ENCODE measurements around the gene LRFN3. TPM values are rescaled to one million over a fixed set of nuclear protein-coding genes. Genes with fewer than 3 reads are reported as not detected.
A peak's percentile ranks its signal among the peaks of the same experiment; 100 is the strongest.
"Not testable (repeated sequence)": the region's sequence is repeated elsewhere in the genome, so short reads cannot be mapped to it uniquely, and the experiment has no call there.

LRFN3 gene
- total RNA-seq, 2 experiments from 2014 or later = 4.2 to 4.5 TPM

DNA sequence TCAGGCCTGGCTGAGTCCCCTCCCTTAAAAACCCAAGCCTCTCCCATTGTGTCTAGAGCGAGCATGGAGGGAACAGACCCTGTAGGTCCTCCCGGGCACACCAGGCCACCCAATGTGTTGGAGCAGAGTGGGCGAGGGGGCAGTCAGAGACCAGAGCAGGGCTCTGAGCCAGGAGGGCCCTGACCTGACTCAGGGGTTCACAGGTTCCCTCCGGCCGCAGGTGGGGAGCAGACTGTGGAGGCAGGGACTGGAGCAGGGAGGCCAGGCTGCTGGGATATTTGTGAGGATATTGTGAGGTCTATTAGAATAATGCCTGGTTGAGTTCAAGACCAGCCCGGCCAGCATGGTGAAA is 26.5 kb upstream of the LRFN3 start:
- CTCF ChIA-PET = no interaction called here
- H3K27ac Mint-ChIP-seq = peak overlapping the region; percentile 42
- peak overlapping the region in 1 of 2 donors; percentile 13 for H3K27ac ChIP-seq (ENCODE audit: low read depth in 1 of 2, low read length in 2 of 2)
- H3K36me3 Mint-ChIP-seq (ENCODE audit: low read depth) = no peaks in the 10 kb centered on the region
- peaks cover 39% of the 10 kb centered on the region for H3K4me1 ChIP-seq (ENCODE audit: insufficient read depth, low read length)
- ATAC-seq (ENCODE audit: poor library complexity) (no peak), DNase-seq (no peak)
- H3K4me1 Mint-ChIP-seq (ENCODE audit: low read depth) = peaks cover 13% of the 10 kb centered on the region
- H3K4me3 Mint-ChIP-seq = no peak overlapping the region
- H3K9me3 Mint-ChIP-seq = no peaks in the 10 kb centered on the region
- POLR2A ChIA-PET = no interaction called here
- H3K27me3 Mint-ChIP-seq = no peaks in the 10 kb centered on the region
- H3K9me3 ChIP-seq (ENCODE audit: control insufficient read depth in 1 of 2, insufficient read depth in 1 of 2, low read length in 2 of 2) = no peaks in the 10 kb centered on the region
- no peaks in the 10 kb centered on the region for H3K27me3 ChIP-seq (ENCODE audit: control insufficient read depth in 1 of 2, insufficient read depth in 2 of 2, low read length in 2 of 2)
- no peak for TF ChIP-seq CTCF (IDR thresholded peaks at IDR 0.05)
- no peaks in the 10 kb centered on the region for H3K36me3 ChIP-seq (ENCODE audit: insufficient read depth, low read length)
- H3K4me3 ChIP-seq (ENCODE audit: low read length) = no peak overlapping the region
- intact Hi-C loops (cut with DNase I, micrococcal nuclease) = no loop called here

GRCh38 chr19:35910355-35910754 is 25.8 kb upstream of the LRFN3 start:
- H3K27me3 ChIP-seq (ENCODE audit: control insufficient read depth in 1 of 2, insufficient read depth in 2 of 2, low read length in 2 of 2); H3K9me3 Mint-ChIP-seq; H3K36me3 Mint-ChIP-seq (ENCODE audit: low read depth); H3K27me3 Mint-ChIP-seq; H3K4me3 ChIP-seq (ENCODE audit: low read length); H3K4me1 Mint-ChIP-seq (ENCODE audit: low read depth); POLR2A ChIA-PET; H3K4me3 Mint-ChIP-seq; ATAC-seq (ENCODE audit: poor library complexity); H3K27ac ChIP-seq (ENCODE audit: low read depth in 1 of 2, low read length in 2 of 2); H3K36me3 ChIP-seq (ENCODE audit: insufficient read depth, low read length); intact Hi-C loops (cut with DNase I, micrococcal nuclease); H3K9me3 ChIP-seq (ENCODE audit: control insufficient read depth in 1 of 2, insufficient read depth in 1 of 2, low read length in 2 of 2); DNase-seq; CTCF ChIA-PET; H3K27ac Mint-ChIP-seq: not testable (repeated sequence)
- H3K4me1 ChIP-seq (ENCODE audit: insufficient read depth, low read length) = peaks cover 33% of the 10 kb centered on the region

DNA sequence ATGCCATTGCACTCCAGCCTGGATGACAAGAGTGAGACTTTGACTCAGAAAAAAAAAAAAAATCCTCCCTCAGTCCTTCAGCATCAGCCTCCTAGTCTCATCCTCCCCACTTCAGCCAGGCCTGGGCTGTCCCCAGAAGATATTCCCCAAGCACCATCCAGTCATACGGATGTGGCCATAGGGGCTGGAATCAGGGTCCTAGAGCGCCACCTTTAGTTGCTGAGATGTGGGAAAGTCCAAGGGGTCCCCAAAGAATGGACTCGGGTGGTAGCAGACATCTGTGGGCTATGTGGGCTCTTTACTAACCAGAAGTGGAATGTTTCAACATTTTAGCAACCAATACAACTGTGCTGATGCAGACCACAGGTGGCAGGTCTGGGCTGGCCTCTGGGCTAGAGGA is 25.0 kb upstream of the LRFN3 start:
- Mint-ChIP-seq H3K4me3 (no peak overlapping the region), H3K9me3 (no peaks in the 10 kb centered on the region), H3K36me3 (ENCODE audit: low read depth) (no peaks in the 10 kb centered on the region), H3K27me3 (no peaks in the 10 kb centered on the region), H3K4me1 (ENCODE audit: low read depth) (peaks cover 7% of the 10 kb centered on the region), H3K27ac (no peak overlapping the region)
- Histone ChIP-seq H3K27ac (ENCODE audit: low read depth in 1 of 2, low read length in 2 of 2) (no peak overlapping the region), H3K4me1 (ENCODE audit: insufficient read depth, low read length) (peaks cover 33% of the 10 kb centered on the region), H3K4me3 (ENCODE audit: low read length) (no peak overlapping the region), H3K9me3 (ENCODE audit: control insufficient read depth in 1 of 2, insufficient read depth in 1 of 2, low read length in 2 of 2) (no peaks in the 10 kb centered on the region), H3K27me3 (ENCODE audit: control insufficient read depth in 1 of 2, insufficient read depth in 2 of 2, low read length in 2 of 2) (no peaks in the 10 kb centered on the region), H3K36me3 (ENCODE audit: insufficient read depth, low read length) (no peaks in the 10 kb centered on the region)
- CTCF ChIA-PET = no interaction called here
- no peak for TF ChIP-seq CTCF (IDR thresholded peaks at IDR 0.05)
- intact Hi-C loops (cut with DNase I, micrococcal nuclease) = no loop called here
- no peak for DNase-seq
- ATAC-seq (ENCODE audit: poor library complexity) = no peak
- POLR2A ChIA-PET = no interaction called here

GRCh38 chr19:35911790-35912189 is 24.4 kb upstream of the LRFN3 start:
- H3K27ac ChIP-seq (ENCODE audit: low read depth in 1 of 2, low read length in 2 of 2) = no peak overlapping the region
- H3K4me1 ChIP-seq (ENCODE audit: insufficient read depth, low read length) = peaks cover 32% of the 10 kb centered on the region
- H3K4me3 ChIP-seq (ENCODE audit: low read length) = no peak overlapping the region
- no peak overlapping the region for H3K4me3 Mint-ChIP-seq
- no peak for TF ChIP-seq CTCF (IDR thresholded peaks at IDR 0.05)
- no peaks in the 10 kb centered on the region for H3K27me3 ChIP-seq (ENCODE audit: control insufficient read depth in 1 of 2, insufficient read depth in 2 of 2, low read length in 2 of 2)
- CTCF ChIA-PET = no interaction called here
- no peaks in the 10 kb centered on the region for H3K9me3 ChIP-seq (ENCODE audit: control insufficient read depth in 1 of 2, insufficient read depth in 1 of 2, low read length in 2 of 2)
- POLR2A ChIA-PET = interaction anchor here (0.7 to 1.0 kb wide), 2 partner anchors 26 to 143 kb away, joined by 3 read pairs; partner anchors contain the start of genes THAP8 and WDR62
- peaks cover 7% of the 10 kb centered on the region for H3K4me1 Mint-ChIP-seq (ENCODE audit: low read depth)
- H3K9me3 Mint-ChIP-seq = no peaks in the 10 kb centered on the region
- no peaks in the 10 kb centered on the region for H3K36me3 ChIP-seq (ENCODE audit: insufficient read depth, low read length)
- peak in 1 of 14 experiments; percentile 43 for DNase-seq
- H3K27me3 Mint-ChIP-seq = no peaks in the 10 kb centered on the region
- H3K27ac Mint-ChIP-seq = no peak overlapping the region
- ATAC-seq (ENCODE audit: poor library complexity) = no peak
- intact Hi-C loops (cut with DNase I, micrococcal nuclease) = no loop called here
- no peaks in the 10 kb centered on the region for H3K36me3 Mint-ChIP-seq (ENCODE audit: low read depth)
